ENCODE results near the gene SKIDA1.

The SKIDA1 gene

GRCh38 chr10:21473541-21473940 is 51.9 kb downstream of the SKIDA1 start:
- TF ChIP-seq CTCF (IDR thresholded peaks at IDR 0.05; ENCODE audit: low read depth, low read length, missing control alignments), result no peak
- DNase-seq (ENCODE audit: low read depth), result no peak
- no peak overlapping the region for H3K4me3 ChIP-seq (ENCODE audit: low read depth, low read length)

GRCh38 chr10:21473135-21473534 is 52.3 kb downstream of the SKIDA1 start:
- no peak overlapping the region for H3K4me3 ChIP-seq (ENCODE audit: low read depth, low read length)
- no peak for DNase-seq (ENCODE audit: low read depth)
- TF ChIP-seq CTCF (IDR thresholded peaks at IDR 0.05; ENCODE audit: low read depth, low read length, missing control alignments), result no peak

GRCh38 chr10:21468086-21468485 is 57.4 kb downstream of the SKIDA1 start:
- no peak for TF ChIP-seq CTCF (IDR thresholded peaks at IDR 0.05; ENCODE audit: low read depth, low read length, missing control alignments)
- H3K4me3 ChIP-seq (ENCODE audit: low read depth, low read length), result no peak overlapping the region
- DNase-seq (ENCODE audit: low read depth), result no peak

GRCh38 chr10:21467633-21468032 is 57.8 kb downstream of the SKIDA1 start:
- TF ChIP-seq CTCF (IDR thresholded peaks at IDR 0.05; ENCODE audit: low read depth, low read length, missing control alignments), result no peak
- no peak overlapping the region for H3K4me3 ChIP-seq (ENCODE audit: low read depth, low read length)
- no peak for DNase-seq (ENCODE audit: low read depth)

- no peak for DNase-seq (ENCODE audit: low read depth)
- TF ChIP-seq CTCF (IDR thresholded peaks at IDR 0.05; ENCODE audit: low read depth, low read length, missing control alignments), result no peak
- no peak overlapping the region for H3K4me3 ChIP-seq (ENCODE audit: low read depth, low read length)
These were observed 61.3 kb downstream of the SKIDA1 start for GRCh38 chr10:21464134-21464533.
